Neural progenitor cell (in vitro differentiated cells): ENCODE data around the gene RIPPLY2.
"Not testable (repeated sequence)": the region's sequence is repeated elsewhere in the genome, so short reads cannot be mapped to it uniquely, and the experiment has no call there.

Experiments
- CTCF ChIP-seq: fragments of 200-600 bp; sonication (generic); IDR thresholded peaks from 2 replicates; pipeline ENCODE4 v1.5.1; 2017; ENCODE audit warnings: antibody characterized with exemption, mild to moderate bottlenecking
- EZH2 ChIP-seq: fragments of 200-600 bp; sonication (generic); IDR thresholded peaks from 2 replicates; pipeline ENCODE4 v1.6.1; 2017; ENCODE audit warnings: antibody characterized with exemption, mild to moderate bottlenecking, moderate library complexity
- EZH2phosphoT487 ChIP-seq: fragments of 200-600 bp; sonication (generic); IDR thresholded peaks from 2 replicates; pipeline ENCODE4 v1.6.1; 2017; ENCODE audit warnings: antibody characterized with exemption

DNA sequence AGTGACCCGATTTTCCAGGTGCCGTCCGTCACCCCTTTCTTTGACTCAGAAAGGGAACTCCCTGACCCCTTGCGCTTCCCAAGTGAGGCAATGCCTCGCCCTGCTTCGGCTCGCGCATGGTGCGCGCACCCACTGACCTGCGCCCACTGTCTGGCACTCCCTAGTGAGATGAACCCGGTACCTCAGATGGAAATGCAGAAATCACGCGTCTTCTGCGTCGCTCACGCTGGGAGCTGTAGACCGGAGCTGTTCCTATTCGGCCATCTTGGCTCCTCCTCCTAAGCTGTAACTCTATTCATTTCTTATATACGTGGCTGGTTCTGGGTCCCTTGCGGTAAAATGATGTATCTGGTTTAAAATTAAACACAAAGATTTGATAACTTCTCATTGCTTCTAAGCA, 49.7 kb upstream of the RIPPLY2 start:
- not testable (repeated sequence) for TF ChIP-seq CTCF, EZH2, EZH2phosphoT487
